SK-N-SH treated with all-trans-retinoic acid at 6 μM for 48 hours (cell line): ENCODE data around the gene FHIT.

ENCODE experiments used
- BACH2 ChIP-seq: fragments of 250-450 bp; sonication (Bioruptor Pico); IDR thresholded peaks from 2 replicates; pipeline ENCODE4 v1.9.0; 2021; ENCODE audit warnings: mild to moderate bottlenecking, borderline replicate concordance
- ISL1 ChIP-seq: fragments of 250-450 bp; sonication (Bioruptor Pico); IDR thresholded peaks from 2 replicates; pipeline ENCODE4 v2.1.2; 2022; ENCODE audit warnings: mild to moderate bottlenecking, moderate library complexity
- RARB ChIP-seq: fragments of 250-450 bp; sonication (Bioruptor Pico); IDR thresholded peaks from 2 replicates; pipeline ENCODE4 v1.8.0; 2021; ENCODE audit warnings: mild to moderate bottlenecking, moderate library complexity
- TCF4 ChIP-seq: fragments of 250-450 bp; sonication (Bioruptor Pico); IDR thresholded peaks from 2 replicates; pipeline ENCODE4 v1.8.0; 2021; ENCODE audit warnings: mild to moderate bottlenecking, moderate library complexity, borderline replicate concordance
- ZFP3 ChIP-seq: fragments of 250-450 bp; sonication (Bioruptor Pico); IDR thresholded peaks from 2 replicates; pipeline ENCODE4 v1.5.0; 2020; ENCODE audit warnings: mild to moderate bottlenecking, moderate library complexity
- ZNF565 ChIP-seq: fragments of 450-650 bp; formaldehyde crosslinking; conservative IDR thresholded peaks from 2 replicates; pipeline ENCODE4 v1.5.0; 2020; ENCODE audit warnings: low read depth, mild to moderate bottlenecking, moderate library complexity
- ZNF8 ChIP-seq: fragments of 450-650 bp; formaldehyde crosslinking; IDR thresholded peaks from 2 replicates; pipeline ENCODE4 v1.5.0; 2020; ENCODE audit warnings: mild to moderate bottlenecking, moderate library complexity
- TF ChIP-seq, protein P1 (sequence below): fragments of 250-450 bp; sonication (Bioruptor Pico); IDR thresholded peaks from 2 replicates; pipeline ENCODE4 v1.8.0; 2020; ENCODE audit warnings: mild to moderate bottlenecking, moderate library complexity, borderline replicate concordance
- TF ChIP-seq, protein P2 (sequence below): fragments of 250-450 bp; sonication (Bioruptor Pico); IDR thresholded peaks from 2 replicates; pipeline ENCODE4 v1.5.0; 2020; ENCODE audit warnings: mild to moderate bottlenecking, moderate library complexity
- TF ChIP-seq, protein P3 (sequence below): fragments of 250-450 bp; sonication (Bioruptor Pico); IDR thresholded peaks from 2 replicates; pipeline ENCODE4 v1.8.0; 2021; ENCODE audit warnings: low read depth, mild to moderate bottlenecking, moderate library complexity, borderline replicate concordance
- TF ChIP-seq, protein P4 (sequence below): fragments of 250-450 bp; sonication (Bioruptor Pico); IDR thresholded peaks from 2 replicates; pipeline ENCODE4 v1.5.1; 2020; ENCODE audit warnings: low read depth, mild to moderate bottlenecking, moderate library complexity

DNA sequence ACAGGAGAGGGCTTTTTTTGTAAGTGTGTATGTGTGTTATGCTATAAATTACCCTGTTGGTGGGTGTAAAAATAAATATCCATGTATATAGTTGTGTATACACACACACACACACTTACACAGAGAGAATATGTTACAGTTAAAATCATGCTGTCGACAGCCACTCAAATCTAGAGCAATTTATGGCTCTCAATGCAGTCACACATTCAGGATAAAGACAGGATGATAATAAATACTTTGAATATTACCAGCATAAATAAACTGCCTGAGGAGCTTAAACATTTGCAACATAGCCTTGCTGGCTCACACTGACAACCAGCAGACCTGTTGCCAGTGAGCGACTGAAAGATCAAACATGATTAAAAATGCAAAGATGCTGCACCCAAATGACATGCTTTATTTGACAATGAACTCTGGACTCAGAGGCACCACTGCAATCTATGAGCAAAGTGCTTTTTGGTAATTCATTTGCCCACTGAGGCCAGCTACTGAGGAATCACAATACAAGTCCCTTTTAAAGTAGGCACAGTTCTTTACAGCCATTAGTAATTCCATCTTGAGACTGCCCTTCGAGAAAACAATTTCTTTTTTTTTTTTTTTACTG is 458.9 kb downstream of the FHIT start:
- TF ChIP-seq, protein P1, sequence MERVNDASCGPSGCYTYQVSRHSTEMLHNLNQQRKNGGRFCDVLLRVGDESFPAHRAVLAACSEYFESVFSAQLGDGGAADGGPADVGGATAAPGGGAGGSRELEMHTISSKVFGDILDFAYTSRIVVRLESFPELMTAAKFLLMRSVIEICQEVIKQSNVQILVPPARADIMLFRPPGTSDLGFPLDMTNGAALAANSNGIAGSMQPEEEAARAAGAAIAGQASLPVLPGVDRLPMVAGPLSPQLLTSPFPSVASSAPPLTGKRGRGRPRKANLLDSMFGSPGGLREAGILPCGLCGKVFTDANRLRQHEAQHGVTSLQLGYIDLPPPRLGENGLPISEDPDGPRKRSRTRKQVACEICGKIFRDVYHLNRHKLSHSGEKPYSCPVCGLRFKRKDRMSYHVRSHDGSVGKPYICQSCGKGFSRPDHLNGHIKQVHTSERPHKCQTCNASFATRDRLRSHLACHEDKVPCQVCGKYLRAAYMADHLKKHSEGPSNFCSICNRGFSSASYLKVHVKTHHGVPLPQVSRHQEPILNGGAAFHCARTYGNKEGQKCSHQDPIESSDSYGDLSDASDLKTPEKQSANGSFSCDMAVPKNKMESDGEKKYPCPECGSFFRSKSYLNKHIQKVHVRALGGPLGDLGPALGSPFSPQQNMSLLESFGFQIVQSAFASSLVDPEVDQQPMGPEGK (CRISPR knock-in tag), result no peak
- TF ChIP-seq RARB (no peak), ISL1 (CRISPR knock-in tag) (no peak), TCF4 (CRISPR knock-in tag) (no peak), ZFP3 (CRISPR knock-in tag) (no peak), ZNF565 (CRISPR knock-in tag) (no peak), BACH2 (CRISPR knock-in tag) (no peak), ZNF8 (CRISPR knock-in tag) (no peak)
- TF ChIP-seq, protein P2, sequence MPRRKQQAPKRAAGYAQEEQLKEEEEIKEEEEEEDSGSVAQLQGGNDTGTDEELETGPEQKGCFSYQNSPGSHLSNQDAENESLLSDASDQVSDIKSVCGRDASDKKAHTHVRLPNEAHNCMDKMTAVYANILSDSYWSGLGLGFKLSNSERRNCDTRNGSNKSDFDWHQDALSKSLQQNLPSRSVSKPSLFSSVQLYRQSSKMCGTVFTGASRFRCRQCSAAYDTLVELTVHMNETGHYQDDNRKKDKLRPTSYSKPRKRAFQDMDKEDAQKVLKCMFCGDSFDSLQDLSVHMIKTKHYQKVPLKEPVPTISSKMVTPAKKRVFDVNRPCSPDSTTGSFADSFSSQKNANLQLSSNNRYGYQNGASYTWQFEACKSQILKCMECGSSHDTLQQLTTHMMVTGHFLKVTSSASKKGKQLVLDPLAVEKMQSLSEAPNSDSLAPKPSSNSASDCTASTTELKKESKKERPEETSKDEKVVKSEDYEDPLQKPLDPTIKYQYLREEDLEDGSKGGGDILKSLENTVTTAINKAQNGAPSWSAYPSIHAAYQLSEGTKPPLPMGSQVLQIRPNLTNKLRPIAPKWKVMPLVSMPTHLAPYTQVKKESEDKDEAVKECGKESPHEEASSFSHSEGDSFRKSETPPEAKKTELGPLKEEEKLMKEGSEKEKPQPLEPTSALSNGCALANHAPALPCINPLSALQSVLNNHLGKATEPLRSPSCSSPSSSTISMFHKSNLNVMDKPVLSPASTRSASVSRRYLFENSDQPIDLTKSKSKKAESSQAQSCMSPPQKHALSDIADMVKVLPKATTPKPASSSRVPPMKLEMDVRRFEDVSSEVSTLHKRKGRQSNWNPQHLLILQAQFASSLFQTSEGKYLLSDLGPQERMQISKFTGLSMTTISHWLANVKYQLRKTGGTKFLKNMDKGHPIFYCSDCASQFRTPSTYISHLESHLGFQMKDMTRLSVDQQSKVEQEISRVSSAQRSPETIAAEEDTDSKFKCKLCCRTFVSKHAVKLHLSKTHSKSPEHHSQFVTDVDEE, result no peak
- TF ChIP-seq, protein P3, sequence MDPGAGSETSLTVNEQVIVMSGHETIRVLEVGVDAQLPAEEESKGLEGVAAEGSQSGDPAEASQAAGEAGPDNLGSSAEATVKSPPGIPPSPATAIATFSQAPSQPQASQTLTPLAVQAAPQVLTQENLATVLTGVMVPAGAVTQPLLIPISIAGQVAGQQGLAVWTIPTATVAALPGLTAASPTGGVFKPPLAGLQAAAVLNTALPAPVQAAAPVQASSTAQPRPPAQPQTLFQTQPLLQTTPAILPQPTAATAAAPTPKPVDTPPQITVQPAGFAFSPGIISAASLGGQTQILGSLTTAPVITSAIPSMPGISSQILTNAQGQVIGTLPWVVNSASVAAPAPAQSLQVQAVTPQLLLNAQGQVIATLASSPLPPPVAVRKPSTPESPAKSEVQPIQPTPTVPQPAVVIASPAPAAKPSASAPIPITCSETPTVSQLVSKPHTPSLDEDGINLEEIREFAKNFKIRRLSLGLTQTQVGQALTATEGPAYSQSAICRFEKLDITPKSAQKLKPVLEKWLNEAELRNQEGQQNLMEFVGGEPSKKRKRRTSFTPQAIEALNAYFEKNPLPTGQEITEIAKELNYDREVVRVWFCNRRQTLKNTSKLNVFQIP (CRISPR knock-in tag), result no peak
- TF ChIP-seq, protein P4, sequence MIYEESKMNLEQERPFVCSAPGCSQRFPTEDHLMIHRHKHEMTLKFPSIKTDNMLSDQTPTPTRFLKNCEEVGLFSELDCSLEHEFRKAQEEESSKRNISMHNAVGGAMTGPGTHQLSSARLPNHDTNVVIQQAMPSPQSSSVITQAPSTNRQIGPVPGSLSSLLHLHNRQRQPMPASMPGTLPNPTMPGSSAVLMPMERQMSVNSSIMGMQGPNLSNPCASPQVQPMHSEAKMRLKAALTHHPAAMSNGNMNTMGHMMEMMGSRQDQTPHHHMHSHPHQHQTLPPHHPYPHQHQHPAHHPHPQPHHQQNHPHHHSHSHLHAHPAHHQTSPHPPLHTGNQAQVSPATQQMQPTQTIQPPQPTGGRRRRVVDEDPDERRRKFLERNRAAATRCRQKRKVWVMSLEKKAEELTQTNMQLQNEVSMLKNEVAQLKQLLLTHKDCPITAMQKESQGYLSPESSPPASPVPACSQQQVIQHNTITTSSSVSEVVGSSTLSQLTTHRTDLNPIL, result no peak
